OCI-LY7 (cell line): ENCODE measurements around the gene SPRY4.

Experiments
- EZH2phosphoT487 ChIP-seq: fragments of 200-600 bp; sonication (generic); IDR thresholded peaks from 2 replicates; pipeline ENCODE4 v1.6.1; 2018; ENCODE audit warnings: low read depth, borderline replicate concordance, mild to moderate bottlenecking, mixed run types, antibody characterized with exemption, low read length, moderate library complexity, mixed read lengths
- TF ChIP-seq, protein P1 (sequence below): fragments of 200-600 bp; sonication (generic); conservative IDR thresholded peaks from 2 replicates; pipeline ENCODE4 v1.5.1; 2014; ENCODE audit warnings: mild to moderate bottlenecking, antibody characterized with exemption, low read length, moderate library complexity, mixed read lengths

GRCh38 chr5:142368529-142368928 is 43.7 kb upstream of the SPRY4 start:
- TF ChIP-seq, protein P1, sequence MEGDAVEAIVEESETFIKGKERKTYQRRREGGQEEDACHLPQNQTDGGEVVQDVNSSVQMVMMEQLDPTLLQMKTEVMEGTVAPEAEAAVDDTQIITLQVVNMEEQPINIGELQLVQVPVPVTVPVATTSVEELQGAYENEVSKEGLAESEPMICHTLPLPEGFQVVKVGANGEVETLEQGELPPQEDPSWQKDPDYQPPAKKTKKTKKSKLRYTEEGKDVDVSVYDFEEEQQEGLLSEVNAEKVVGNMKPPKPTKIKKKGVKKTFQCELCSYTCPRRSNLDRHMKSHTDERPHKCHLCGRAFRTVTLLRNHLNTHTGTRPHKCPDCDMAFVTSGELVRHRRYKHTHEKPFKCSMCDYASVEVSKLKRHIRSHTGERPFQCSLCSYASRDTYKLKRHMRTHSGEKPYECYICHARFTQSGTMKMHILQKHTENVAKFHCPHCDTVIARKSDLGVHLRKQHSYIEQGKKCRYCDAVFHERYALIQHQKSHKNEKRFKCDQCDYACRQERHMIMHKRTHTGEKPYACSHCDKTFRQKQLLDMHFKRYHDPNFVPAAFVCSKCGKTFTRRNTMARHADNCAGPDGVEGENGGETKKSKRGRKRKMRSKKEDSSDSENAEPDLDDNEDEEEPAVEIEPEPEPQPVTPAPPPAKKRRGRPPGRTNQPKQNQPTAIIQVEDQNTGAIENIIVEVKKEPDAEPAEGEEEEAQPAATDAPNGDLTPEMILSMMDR = no peak
- TF ChIP-seq EZH2phosphoT487 = no peak
